Spinal cord (tissue), 10 donors: ENCODE results near the gene TRIOBP. TPM values are rescaled to one million over a fixed set of nuclear protein-coding genes. Genes with fewer than 3 reads are reported as not detected.
"Not testable (repeated sequence)": the region's sequence is repeated elsewhere in the genome, so short reads cannot be mapped to it uniquely, and the experiment has no call there.

Experiments
- DNase-seq, 6 donors: peaks; one replicate each; pipeline versions ENCODE4 v3.0.0 to v3.0.0-alpha.2; 2013 to 2015; ENCODE audit warnings: low spot score in 6 of 6, low read depth in 4 of 6
- H3K27ac ChIP-seq: one replicate; pipeline ENCODE4 v1.5.1; 2013; ENCODE audit warnings: low read depth, low read length, control low read depth
- H3K27me3 ChIP-seq: one replicate; pipeline ENCODE4 v1.6.1; 2013; ENCODE audit warnings: low read length; ENCODE audit not compliant: control insufficient read depth, insufficient read depth
- H3K36me3 ChIP-seq: one replicate; pipeline ENCODE4 v1.6.1; 2013; ENCODE audit warnings: low read length; ENCODE audit not compliant: control insufficient read depth, insufficient read depth
- H3K4me1 ChIP-seq: one replicate; pipeline ENCODE4 v1.6.1; 2013; ENCODE audit warnings: low read length; ENCODE audit not compliant: control insufficient read depth, insufficient read depth
- H3K4me3 ChIP-seq: one replicate; pipeline ENCODE4 v1.5.1; 2013; ENCODE audit warnings: low read depth, low read length, control low read depth
- H3K9me3 ChIP-seq: one replicate; pipeline ENCODE4 v1.6.1; 2013; ENCODE audit warnings: low read length; ENCODE audit not compliant: control insufficient read depth, insufficient read depth
- whole genome bisulfite sequencing: methylation state at CpG from one replicate; pipeline ENCODE4 v1.1.5; 2013; ENCODE audit warnings: missing lambda C conversion rate; ENCODE audit not compliant: insufficient coverage; 5-methylcytosine and 5-hydroxymethylcytosine counted together
- polyA plus RNA-seq, 2 donors: library from polyadenylated mRNA; unstranded; fragments of 120-200 nt; gene quantifications; one replicate each; pipeline ENCODE4 v1.2.1, GENCODE V29; 2013; ENCODE audit not compliant: insufficient read length in 2 of 2
- total RNA-seq, 2 donors: library from RNA; depleted of rRNA in 1 of 2; stranded (reverse); fragments of 120-200 nt in 1 of 2; fragments of >200 nt in 1 of 2; gene quantifications; one replicate each; pipeline versions ENCODE4 v1.2.3 to v1.2.4, GENCODE V29; 2013 to 2014
- donor health status: healthy.

TRIOBP gene
- total and polyA plus RNA-seq, 4 donors, result 32.3 to 72.9 (median 55.8) TPM

- H3K27me3 ChIP-seq, result no peaks in the 10 kb centered on the region
- H3K9me3 ChIP-seq, result no peaks in the 10 kb centered on the region
- peak; percentile 75 to 97 (median 88) for DNase-seq
- 1% methylated on average over 60 of the region's 62 CpGs for WGBS
- peaks cover 32% of the 10 kb centered on the region for H3K36me3 ChIP-seq
- peak within 1 kb of the TSS; percentile 80 for H3K27ac ChIP-seq
- H3K4me1 ChIP-seq, result peaks cover 20% of the 10 kb centered on the region
- peak within 1 kb of the TSS; percentile 84 for H3K4me3 ChIP-seq
These were observed 10.6 kb upstream of the TRIOBP start, which contains the start of gene NOL12 for GRCh38 chr22:37686002-37686982. NOL12 (plus strand) TSS chr22:37686343; CDS start chr22:37686393, 50 bp downstream.

DNA sequence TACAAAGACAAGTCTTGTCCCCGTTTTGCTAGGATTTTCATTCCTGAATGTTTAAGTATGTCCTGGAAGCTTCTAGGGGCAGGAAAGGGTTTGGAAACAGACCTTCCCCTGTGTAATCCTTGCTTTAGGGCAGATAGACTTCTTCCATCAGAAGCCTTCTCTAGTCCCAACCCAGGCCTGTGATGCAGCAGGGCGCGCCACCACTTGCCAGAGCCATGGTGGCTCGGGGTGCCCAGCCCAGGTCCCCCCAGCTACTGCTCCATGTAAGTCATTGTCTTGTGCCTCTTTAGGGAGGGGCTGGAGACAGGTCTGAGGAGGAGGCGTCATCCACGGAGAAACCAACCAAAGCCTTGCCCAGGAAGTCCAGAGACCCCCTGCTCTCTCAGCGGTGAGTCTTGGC, 6.4 kb upstream of the TRIOBP start:
- no peak for DNase-seq
- no peaks in the 10 kb centered on the region for H3K27me3 ChIP-seq
- H3K4me3 ChIP-seq, result no peak overlapping the region
- H3K36me3 ChIP-seq, result peaks cover 59% of the 10 kb centered on the region
- peaks cover 16% of the 10 kb centered on the region for H3K4me1 ChIP-seq
- H3K27ac ChIP-seq, result no peak overlapping the region
- H3K9me3 ChIP-seq, result no peaks in the 10 kb centered on the region
- WGBS, result 96% methylated on average over 5 of the region's 7 CpGs

DNA sequence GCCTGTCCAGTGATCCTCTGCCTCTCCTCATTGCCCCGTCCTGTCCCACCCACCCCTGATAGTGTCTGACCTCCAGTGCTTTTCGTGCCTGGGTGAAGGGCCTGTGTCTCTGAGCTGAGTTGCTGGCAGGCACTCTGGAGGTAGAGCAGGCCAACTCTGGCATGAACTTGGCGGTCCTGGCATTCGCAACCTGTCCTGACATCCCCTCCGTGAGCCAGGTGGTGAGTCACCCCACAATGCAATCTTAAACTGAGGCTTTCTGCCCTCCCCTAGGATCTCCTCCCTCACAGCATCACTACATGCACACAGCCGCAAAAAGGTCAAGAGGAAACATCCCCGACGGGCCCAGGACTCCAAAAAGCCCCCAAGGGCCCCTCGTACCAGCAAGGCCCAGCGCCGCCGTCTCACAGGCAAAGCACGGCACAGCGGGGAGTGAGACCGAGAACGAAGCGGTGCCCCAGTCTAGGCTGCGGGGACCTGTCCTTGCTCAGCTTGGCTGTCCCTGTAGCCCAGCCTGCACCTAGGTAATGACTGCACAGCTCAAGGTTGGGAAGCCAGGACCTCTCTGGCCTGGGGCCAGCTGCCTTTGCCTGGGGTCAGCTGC, 5.8 kb upstream of the TRIOBP start:
- DNase-seq, result no peak
- no peak overlapping the region for H3K27ac ChIP-seq
- no peaks in the 10 kb centered on the region for H3K27me3 ChIP-seq
- no peak overlapping the region for H3K4me3 ChIP-seq
- H3K4me1 ChIP-seq, result peaks cover 19% of the 10 kb centered on the region
- H3K9me3 ChIP-seq, result no peaks in the 10 kb centered on the region
- peaks cover 62% of the 10 kb centered on the region for H3K36me3 ChIP-seq
- 96% methylated on average over 17 of the region's 18 CpGs for WGBS

- WGBS, result 95% methylated on average over 15 of the region's 15 CpGs
- H3K9me3 ChIP-seq, result no peaks in the 10 kb centered on the region
- no peak for DNase-seq
These were observed 4.1 kb upstream of the TRIOBP start for GRCh38 chr22:37692627-37693285.

DNA sequence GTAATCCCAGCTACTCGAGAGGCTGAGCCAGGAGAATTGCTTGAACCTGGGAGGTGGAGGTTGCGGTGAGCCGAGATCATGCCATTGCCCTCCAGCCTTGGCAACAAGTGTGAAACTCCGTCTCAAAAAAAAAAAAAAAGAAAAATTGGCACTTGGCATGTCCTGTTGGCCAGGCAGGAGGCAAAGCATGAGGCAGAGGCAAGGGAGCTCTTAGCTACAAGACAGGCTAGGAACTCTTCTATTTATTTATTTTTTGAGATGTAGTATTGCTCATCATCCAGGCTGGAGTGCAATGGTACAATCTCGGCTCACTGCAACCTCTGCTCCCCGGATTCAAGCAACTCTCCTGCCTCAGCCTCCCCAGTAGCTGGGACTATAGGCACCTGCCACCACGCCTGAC, 2.7 kb upstream of the TRIOBP start:
- DNase-seq, H3K27ac ChIP-seq, H3K9me3 ChIP-seq, H3K27me3 ChIP-seq, H3K4me3 ChIP-seq: not testable (repeated sequence)
- peaks cover 23% of the 10 kb centered on the region for H3K4me1 ChIP-seq
- 94% methylated on average over 4 of the region's 7 CpGs for WGBS
- peaks cover 50% of the 10 kb centered on the region for H3K36me3 ChIP-seq

More at GRCh38 chr22:37692627-37693285, 4.1 kb upstream of the TRIOBP start:
- Histone ChIP-seq H3K27me3 (no peaks in the 10 kb centered on the region), H3K4me1 (peaks cover 23% of the 10 kb centered on the region), H3K27ac (no peak overlapping the region), H3K4me3 (no peak overlapping the region), H3K36me3 (peaks cover 62% of the 10 kb centered on the region)

- peak overlapping the region; percentile 47 for H3K4me3 ChIP-seq
- 18% methylated on average over 10 of the region's 13 CpGs for WGBS
- DNase-seq, H3K27me3 ChIP-seq, H3K9me3 ChIP-seq: not testable (repeated sequence)
- peak overlapping the region; percentile 54 for H3K27ac ChIP-seq
- H3K36me3 ChIP-seq, result peaks cover 38% of the 10 kb centered on the region
- peaks cover 23% of the 10 kb centered on the region for H3K4me1 ChIP-seq
These were observed 590 bp upstream of the TRIOBP start for GRCh38 chr22:37696260-37696656.

- no peaks in the 10 kb centered on the region for H3K27me3 ChIP-seq
- peaks cover 23% of the 10 kb centered on the region for H3K4me1 ChIP-seq
- peak overlapping the region; percentile 64 for H3K27ac ChIP-seq
- no peak for DNase-seq
- no CpG with 5 or more reads among the region's 3 CpGs for WGBS
- peaks cover 31% of the 10 kb centered on the region for H3K36me3 ChIP-seq
- H3K9me3 ChIP-seq, result no peaks in the 10 kb centered on the region
- peak overlapping the region; percentile 47 for H3K4me3 ChIP-seq
These were observed 639 bp downstream of the TRIOBP start for GRCh38 chr22:37697538-37697835.

GRCh38 chr22:37701141-37701786, 4.4 kb downstream of the TRIOBP start:
- Histone ChIP-seq H3K27me3 (no peaks in the 10 kb centered on the region), H3K27ac (no peak overlapping the region), H3K36me3 (peaks cover 45% of the 10 kb centered on the region), H3K9me3 (no peaks in the 10 kb centered on the region), H3K4me3 (no peak overlapping the region), H3K4me1 (peaks cover 13% of the 10 kb centered on the region)
- 92% methylated on average over 6 of the region's 8 CpGs for WGBS
- no peak for DNase-seq

DNA sequence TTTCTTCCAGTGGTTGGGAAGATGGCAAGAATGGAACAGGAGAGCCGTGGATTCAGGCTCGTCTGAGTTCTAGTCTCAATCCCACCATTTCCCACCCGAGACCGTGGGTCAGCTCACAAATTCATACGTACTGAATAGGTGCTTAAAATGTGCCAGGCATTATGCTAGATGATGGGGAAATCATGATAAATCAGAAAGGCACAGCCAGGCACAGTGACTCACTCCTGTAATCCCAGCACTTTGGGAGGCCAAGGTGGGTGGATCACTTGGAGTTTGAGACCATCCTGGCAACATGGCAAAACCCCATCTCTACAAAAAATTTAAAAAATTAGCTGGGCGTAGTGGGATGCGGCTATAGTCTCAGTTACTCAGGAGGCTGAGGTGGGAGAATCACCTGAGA, 7.1 kb downstream of the TRIOBP start:
- Histone ChIP-seq H3K4me1 (peaks cover 3% of the 10 kb centered on the region), H3K27me3 (no peaks in the 10 kb centered on the region), H3K36me3 (peaks cover 61% of the 10 kb centered on the region), H3K27ac (no peak overlapping the region), H3K9me3 (no peaks in the 10 kb centered on the region), H3K4me3 (no peak overlapping the region)
- WGBS, result no CpG with 5 or more reads among the region's 7 CpGs
- no peak for DNase-seq
